GM12878 (cell line): ENCODE data around the gene SPATA24.
"Not testable (repeated sequence)": the region's sequence is repeated elsewhere in the genome, so short reads cannot be mapped to it uniquely, and the experiment has no call there.

Source experiments
- ATF3 ChIP-seq: IDR thresholded peaks from 2 replicates; pipeline ENCODE4 v1.6.1; 2011; ENCODE audit warnings: low read depth, mild to moderate bottlenecking, low read length, moderate library complexity, borderline replicate concordance; ENCODE audit errors: extremely low read depth
- CREB1 ChIP-seq: IDR thresholded peaks from 2 replicates; pipeline ENCODE4 v1.6.1; 2012; ENCODE audit warnings: low read depth, mild to moderate bottlenecking, inconsistent platforms
- EP300 ChIP-seq, 2 experiments: fragments of 150-350 bp in 1 of 2; IDR thresholded peaks; 2 replicates each; pipeline ENCODE4 v1.6.1; 2011 to 2012; ENCODE audit warnings: low read depth in 2 of 2, low read length in 2 of 2, borderline replicate concordance in 1 of 2, improper control_type of control experiment in 1 of 2, inconsistent platforms in 1 of 2; ENCODE audit not compliant: control insufficient read depth in 1 of 2
- SKIL ChIP-seq: fragments of 450-650 bp; IDR thresholded peaks from 2 replicates; pipeline ENCODE4 v1.6.1; 2017; ENCODE audit warnings: mild to moderate bottlenecking, low read depth, inconsistent platforms; ENCODE audit not compliant: poor library complexity, severe bottlenecking
- SRF ChIP-seq, 2 experiments: IDR thresholded peaks; 2 replicates each; pipeline ENCODE4 v1.6.1; 2011; ENCODE audit warnings: low read depth in 2 of 2, low read length in 2 of 2, mild to moderate bottlenecking in 1 of 2, moderate library complexity in 1 of 2
- YY1 ChIP-seq: IDR thresholded peaks from 2 replicates; pipeline ENCODE4 v1.6.1; 2011; ENCODE audit warnings: low read depth, mild to moderate bottlenecking, low read length
- ZBTB4 ChIP-seq: fragments of 450-650 bp; formaldehyde crosslinking; IDR thresholded peaks from 2 replicates; pipeline ENCODE4 v1.4.0; 2022; ENCODE audit warnings: mild to moderate bottlenecking, moderate library complexity

- not testable (repeated sequence) for TF ChIP-seq YY1; SRF (IDR thresholded peaks at IDR 0.05; ENCODE audit: low read depth in 2 of 2, low read length in 2 of 2); SKIL; CREB1; EP300 (IDR thresholded peaks at IDR 0.05; ENCODE audit: borderline replicate concordance in 1 of 2, control insufficient read depth in 1 of 2, low read depth in 2 of 2, low read length in 2 of 2); ZBTB4 (CRISPR knock-in tag); ATF3
Observed at GRCh38 chr5:139440416-139440815, 36.5 kb upstream of the SPATA24 start.
